Kidney epithelial cell (primary cell): ENCODE measurements around the gene KLHDC9. TPM values are rescaled to one million over a fixed set of nuclear protein-coding genes. Genes with fewer than 3 reads are reported as not detected.

Experiments
- DNase-seq: peaks from one replicate; pipeline ENCODE4 v3.0.0-alpha.2; 2010; ENCODE audit warnings: low read depth
- H3K27me3 ChIP-seq: 2 replicates; pipeline ENCODE4 v1.6.0; 2011; ENCODE audit warnings: low read length; ENCODE audit not compliant: control insufficient read depth, insufficient read depth
- H3K36me3 ChIP-seq: 2 replicates; pipeline ENCODE4 v1.5.1; 2011; ENCODE audit warnings: low read length; ENCODE audit not compliant: control insufficient read depth, insufficient read depth
- H3K4me3 ChIP-seq: 2 replicates; pipeline ENCODE4 v1.5.1; 2011; ENCODE audit warnings: low read depth, mild to moderate bottlenecking, control low read depth, low read length
- total RNA-seq: library from RNA; depleted of rRNA; stranded (reverse); fragments of >200 nt; gene quantifications from 2 replicates; pipeline ENCODE4 v1.2.3, GENCODE V29; 2015
- TF ChIP-seq, protein P1 (sequence below): IDR thresholded peaks from 2 replicates; pipeline ENCODE4 v1.5.1; 2011; ENCODE audit warnings: mild to moderate bottlenecking, moderate library complexity, low read length, control low read depth, inconsistent platforms; ENCODE audit not compliant: insufficient read depth, poor library complexity, severe bottlenecking

The KLHDC9 gene
- total RNA-seq, 1 donor from 2014 or later = 3.1 TPM

GRCh38 chr1:161084597-161084988 is 13.6 kb upstream of the KLHDC9 start:
- no peak overlapping the region for H3K4me3 ChIP-seq
- H3K27me3 ChIP-seq = peaks cover under 1% of the 10 kb centered on the region
- no peak for DNase-seq
- no peaks in the 10 kb centered on the region for H3K36me3 ChIP-seq
- TF ChIP-seq, protein P1, sequence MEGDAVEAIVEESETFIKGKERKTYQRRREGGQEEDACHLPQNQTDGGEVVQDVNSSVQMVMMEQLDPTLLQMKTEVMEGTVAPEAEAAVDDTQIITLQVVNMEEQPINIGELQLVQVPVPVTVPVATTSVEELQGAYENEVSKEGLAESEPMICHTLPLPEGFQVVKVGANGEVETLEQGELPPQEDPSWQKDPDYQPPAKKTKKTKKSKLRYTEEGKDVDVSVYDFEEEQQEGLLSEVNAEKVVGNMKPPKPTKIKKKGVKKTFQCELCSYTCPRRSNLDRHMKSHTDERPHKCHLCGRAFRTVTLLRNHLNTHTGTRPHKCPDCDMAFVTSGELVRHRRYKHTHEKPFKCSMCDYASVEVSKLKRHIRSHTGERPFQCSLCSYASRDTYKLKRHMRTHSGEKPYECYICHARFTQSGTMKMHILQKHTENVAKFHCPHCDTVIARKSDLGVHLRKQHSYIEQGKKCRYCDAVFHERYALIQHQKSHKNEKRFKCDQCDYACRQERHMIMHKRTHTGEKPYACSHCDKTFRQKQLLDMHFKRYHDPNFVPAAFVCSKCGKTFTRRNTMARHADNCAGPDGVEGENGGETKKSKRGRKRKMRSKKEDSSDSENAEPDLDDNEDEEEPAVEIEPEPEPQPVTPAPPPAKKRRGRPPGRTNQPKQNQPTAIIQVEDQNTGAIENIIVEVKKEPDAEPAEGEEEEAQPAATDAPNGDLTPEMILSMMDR = no peak

GRCh38 chr1:161085165-161085564 is 13.0 kb upstream of the KLHDC9 start:
- DNase-seq = no peak
- TF ChIP-seq, protein P1 = no peak
- Histone ChIP-seq H3K4me3 (no peak overlapping the region), H3K27me3 (no peaks in the 10 kb centered on the region), H3K36me3 (no peaks in the 10 kb centered on the region)

DNA sequence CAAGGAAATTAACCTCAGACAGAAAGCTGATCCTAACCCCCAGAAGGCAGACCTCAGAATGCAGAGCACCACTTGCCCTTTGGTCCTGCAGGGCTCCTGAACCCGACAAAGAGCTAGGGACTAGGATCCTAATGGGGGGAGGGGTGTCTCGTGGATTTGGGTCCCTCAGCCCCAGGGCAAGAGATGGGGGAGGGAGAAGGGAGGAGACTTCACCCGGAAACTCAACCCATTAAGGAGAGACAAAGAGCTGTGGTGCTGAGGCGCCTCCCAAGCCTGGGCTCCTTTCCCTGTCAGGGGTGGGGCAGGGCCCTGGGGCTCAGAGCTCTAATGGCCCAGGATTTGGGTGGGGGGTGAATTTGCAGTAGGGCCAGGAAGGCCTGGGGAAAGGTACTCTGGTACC is 11.7 kb upstream of the KLHDC9 start:
- TF ChIP-seq, protein P1 = no peak

DNA sequence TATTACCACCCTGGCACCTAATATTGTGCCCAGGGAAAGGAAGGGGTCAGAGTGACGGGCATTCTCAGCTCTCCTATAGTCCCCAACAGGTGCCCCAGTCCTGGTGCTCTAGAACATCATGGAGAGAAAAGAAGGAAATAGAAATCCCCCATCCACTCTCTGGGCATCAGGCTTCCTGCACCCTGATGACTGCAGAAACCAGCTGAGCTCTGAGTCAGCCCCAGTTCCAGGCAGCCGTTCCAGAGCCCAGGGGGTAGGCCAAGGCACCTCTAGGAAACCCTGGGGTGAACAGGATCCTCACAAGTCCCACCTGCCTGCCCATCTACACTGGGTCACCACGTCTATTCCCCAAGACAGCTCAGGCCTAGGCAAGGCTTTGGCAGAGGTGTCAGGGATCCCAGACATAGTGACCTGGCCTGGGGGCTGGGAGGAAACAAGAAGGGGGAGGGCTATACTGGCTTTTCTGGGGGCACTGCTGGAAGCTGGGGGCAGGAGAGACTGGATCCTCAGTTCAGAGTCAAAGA is 9.5 kb upstream of the KLHDC9 start:
- Histone ChIP-seq H3K4me3 (no peak overlapping the region), H3K36me3 (no peaks in the 10 kb centered on the region), H3K27me3 (no peaks in the 10 kb centered on the region)
- TF ChIP-seq, protein P1 = no peak
- DNase-seq = no peak

More for the DNA sequence above, 11.7 kb upstream of the KLHDC9 start:
- DNase-seq = no peak
- no peak overlapping the region for H3K4me3 ChIP-seq
- H3K36me3 ChIP-seq = no peaks in the 10 kb centered on the region
- no peaks in the 10 kb centered on the region for H3K27me3 ChIP-seq

DNA sequence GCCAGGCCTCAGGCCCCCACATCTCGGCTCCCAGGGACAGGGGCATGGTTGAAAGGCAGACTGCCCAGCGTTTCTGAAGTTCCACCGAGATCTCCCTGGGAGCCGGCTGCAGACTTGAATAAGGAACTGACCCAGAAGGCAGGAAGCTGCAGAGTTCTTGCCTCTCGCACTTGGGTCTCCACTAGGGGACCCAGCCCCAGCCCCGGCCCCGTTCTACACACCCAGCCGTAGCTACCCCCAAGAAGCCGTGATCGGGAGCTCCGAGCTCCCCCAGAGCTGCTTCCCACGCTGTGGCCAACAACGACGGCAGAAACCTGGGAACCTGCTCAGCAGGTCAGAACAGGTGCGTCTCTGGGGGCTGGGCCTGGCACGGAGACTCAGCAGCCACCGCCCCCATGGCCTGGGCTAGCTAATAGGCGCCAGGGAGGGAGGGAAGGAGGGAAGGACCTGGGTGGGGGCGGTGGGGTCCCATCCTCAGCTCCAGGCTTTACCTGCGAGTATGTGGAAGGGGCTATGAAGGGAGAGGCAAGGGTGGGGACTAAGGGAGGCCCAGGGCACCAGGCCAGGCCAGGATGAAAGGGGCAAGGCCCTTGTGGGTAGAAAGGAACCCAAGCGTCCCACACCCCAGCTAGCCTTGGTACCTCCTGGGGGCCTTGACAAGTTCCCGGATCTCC is 8.8 kb upstream of the KLHDC9 start, which contains the start of gene NECTIN4:
Gene NECTIN4, minus strand, starts transcription at position 308 of the 674 bp plus-strand sequence. Its CDS starts 262 bp downstream, at position 46.
- Histone ChIP-seq H3K27me3 (no peaks in the 10 kb centered on the region), H3K4me3 (no peak within 1 kb of the TSS), H3K36me3 (no peaks in the 10 kb centered on the region)
- no peak for DNase-seq
- TF ChIP-seq, protein P1 = no peak
